SK-N-SH (cell line): ENCODE measurements around the gene GGCT. TPM values are rescaled to one million over a fixed set of nuclear protein-coding genes. Genes with fewer than 3 reads are reported as not detected.

Source experiments
- CTCF ChIA-PET: fragments of 300-600, 350-600 bp; formaldehyde crosslinking; extraction: SDS; loops from one replicate; lab custom pipeline; 2021; lab: Yijun Ruan, JAX
- POLR2A ChIA-PET: fragments of 350-600 bp; sonication (Branson Sonifier 250); formaldehyde crosslinking; extraction: SDS; loops from one replicate; lab custom pipeline; 2020; ENCODE audit warnings: antibody characterized with exemption, inconsistent platforms; lab: Yijun Ruan, JAX
- DNase-seq: peaks from one replicate; pipeline ENCODE4 v3.0.0; 2012
- H2AFZ ChIP-seq: fragments of 200-600 bp; sonication (generic); 2 replicates; pipeline ENCODE4 v1.8.1; 2016; ENCODE audit warnings: antibody characterized with exemption, mild to moderate bottlenecking, low read depth
- H3F3A ChIP-seq: fragments of 200-600 bp; sonication (generic); replicated peaks from 2 replicates; pipeline ENCODE3; 2016; ENCODE audit warnings: antibody characterized with exemption, mild to moderate bottlenecking; ENCODE audit not compliant: insufficient read depth
- H3K27ac ChIP-seq, 2 experiments: fragments of 200-500 bp in 1 of 2; fragments of 200-600 bp in 1 of 2; sonication (Bioruptor generic) in 1 of 2; sonication (generic), shearing (Covaris generic) in 1 of 2; 2 replicates each; pipeline versions ENCODE4 v1.5.1 to v1.6.1; 2014 to 2016; ENCODE audit warnings: low read depth in 2 of 2, inconsistent platforms in 1 of 2, low read length in 1 of 2, mild to moderate bottlenecking in 1 of 2, mixed read lengths in 1 of 2
- H3K27me3 ChIP-seq: fragments of 200-600 bp; sonication (generic), shearing (Covaris generic); 2 replicates; pipeline ENCODE4 v1.6.1; 2016; ENCODE audit warnings: mixed run types; ENCODE audit not compliant: insufficient read depth
- H3K36me3 ChIP-seq, 2 experiments: fragments of 200-500 bp in 1 of 2; fragments of 200-600 bp in 1 of 2; sonication (Bioruptor generic) in 1 of 2; sonication (generic) in 1 of 2; replicated peaks in 1 of 2; 2 replicates each; pipeline versions ENCODE3 to v1.5.1; 2014 to 2016; ENCODE audit warnings: low read length in 1 of 2, mild to moderate bottlenecking in 1 of 2; ENCODE audit not compliant: insufficient read depth in 2 of 2, control insufficient read depth in 1 of 2
- H3K4me1 ChIP-seq, 2 experiments: fragments of 200-500 bp in 1 of 2; fragments of 200-600 bp in 1 of 2; sonication (Bioruptor generic) in 1 of 2; sonication (generic), shearing (Covaris generic) in 1 of 2; 2 replicates each; pipeline versions ENCODE4 v1.5.1 to v1.6.1; 2014 to 2016; ENCODE audit warnings: low read depth in 1 of 2, low read length in 1 of 2, mixed run types in 1 of 2; ENCODE audit not compliant: insufficient read depth in 2 of 2, control insufficient read depth in 1 of 2
- H3K4me2 ChIP-seq: fragments of 200-600 bp; sonication (generic), shearing (Covaris generic); 2 replicates; pipeline ENCODE4 v1.6.1; 2017; ENCODE audit warnings: mixed run types
- H3K4me3 ChIP-seq, 2 experiments: fragments of 200-500 bp in 1 of 2; fragments of 200-600 bp in 1 of 2; sonication (Bioruptor generic) in 1 of 2; sonication (generic), shearing (Covaris generic) in 1 of 2; 2 replicates each; pipeline versions ENCODE4 v1.5.1 to v1.8.1; 2014 to 2016; ENCODE audit warnings: low read depth in 2 of 2, inconsistent platforms in 1 of 2, low read length in 1 of 2, mild to moderate bottlenecking in 1 of 2, mixed read lengths in 1 of 2, moderate library complexity in 1 of 2
- H3K79me2 ChIP-seq: fragments of 200-600 bp; sonication (generic); 2 replicates; pipeline ENCODE4 v1.8.1; 2017; ENCODE audit warnings: mild to moderate bottlenecking; ENCODE audit not compliant: insufficient read depth
- H3K9ac ChIP-seq: fragments of 200-600 bp; sonication (generic); 2 replicates; pipeline ENCODE4 v1.6.1; 2017; ENCODE audit warnings: mixed run types
- H3K9me2 ChIP-seq: fragments of 200-600 bp; sonication (generic); 2 replicates; pipeline ENCODE4 v1.6.1; 2017; ENCODE audit warnings: mixed run types
- H3K9me3 ChIP-seq: fragments of 200-600 bp; sonication (generic); 2 replicates; pipeline ENCODE4 v1.6.1; 2017; ENCODE audit warnings: mixed run types, mild to moderate bottlenecking, moderate library complexity
- H4K20me1 ChIP-seq: fragments of 200-600 bp; sonication (generic); 2 replicates; pipeline ENCODE4 v1.6.1; 2017; ENCODE audit warnings: mild to moderate bottlenecking, mixed run types; ENCODE audit not compliant: insufficient read depth
- CHD2 ChIP-seq: fragments of 150-350 bp; IDR thresholded peaks from 2 replicates; pipeline ENCODE4 v1.6.1; 2018; ENCODE audit warnings: low read length; ENCODE audit not compliant: partially characterized antibody
- ELF1 ChIP-seq: IDR thresholded peaks from 2 replicates; pipeline ENCODE4 v1.4.0; 2012
- EZH2phosphoT487 ChIP-seq: fragments of 200-600 bp; sonication (generic); IDR thresholded peaks from 2 replicates; pipeline ENCODE4 v1.6.1; 2017; ENCODE audit warnings: low read depth, mixed run types, mild to moderate bottlenecking, antibody characterized with exemption, moderate library complexity, borderline replicate concordance
- FOSL2 ChIP-seq: IDR thresholded peaks from 2 replicates; pipeline ENCODE4 v1.4.0; 2012; ENCODE audit warnings: low read depth, mild to moderate bottlenecking, moderate library complexity, borderline replicate concordance
- FOXJ3 ChIP-seq: sonication (generic); formaldehyde crosslinking; IDR thresholded peaks from 2 replicates; pipeline ENCODE4 v1.5.1; 2020; ENCODE audit warnings: mild to moderate bottlenecking, missing genetic modification reagents
- FOXM1 ChIP-seq: IDR thresholded peaks from 2 replicates; pipeline ENCODE4 v1.4.0; 2012; ENCODE audit warnings: low read depth, mild to moderate bottlenecking
- GATA2 ChIP-seq: sonication (generic); formaldehyde crosslinking; IDR thresholded peaks from 2 replicates; pipeline ENCODE4 v1.5.0; 2020; ENCODE audit warnings: mild to moderate bottlenecking, missing genetic modification reagents
- NRF1 ChIP-seq: IDR thresholded peaks from 2 replicates; pipeline ENCODE4 v1.6.1; 2012; ENCODE audit warnings: low read depth, mild to moderate bottlenecking, low read length
- RCOR1 ChIP-seq: fragments of 150-350 bp; IDR thresholded peaks from 2 replicates; pipeline ENCODE4 v1.6.1; 2017; ENCODE audit warnings: antibody characterized with exemption, low read length
- RXRA ChIP-seq: IDR thresholded peaks from 2 replicates; pipeline ENCODE4 v1.4.0; 2012; ENCODE audit warnings: low read depth, mild to moderate bottlenecking, borderline replicate concordance
- SIN3A ChIP-seq: IDR thresholded peaks from 2 replicates; pipeline ENCODE4 v1.6.1; 2012; ENCODE audit warnings: low read depth, mild to moderate bottlenecking, low read length, moderate library complexity, borderline replicate concordance
- SMC3 ChIP-seq: IDR thresholded peaks from 2 replicates; pipeline ENCODE4 v1.6.1; 2012; ENCODE audit warnings: low read depth, low read length, improper control_type of control experiment
- TAF1 ChIP-seq: IDR thresholded peaks from 2 replicates; pipeline ENCODE4 v1.6.1; 2012; ENCODE audit warnings: low read depth, mild to moderate bottlenecking, low read length, moderate library complexity, borderline replicate concordance
- TCF12 ChIP-seq: IDR thresholded peaks from 2 replicates; pipeline ENCODE4 v1.4.0; 2012
- YY1 ChIP-seq: IDR thresholded peaks from 2 replicates; pipeline ENCODE4 v1.4.0; 2012; ENCODE audit warnings: low read depth, mild to moderate bottlenecking
- WGBS: methylation state at CpG from one replicate; pipeline ENCODE4 v1.1.6; 2017; ENCODE audit warnings: low lambda C conversion rate; 5-methylcytosine and 5-hydroxymethylcytosine counted together
- polyA plus RNA-seq, 3 experiments: library from polyadenylated mRNA; depleted of rRNA; stranded (reverse); fragments of >200 nt; gene quantifications; 2 replicates each; pipeline ENCODE4 v1.2.3, GENCODE V29; 2012
- TF ChIP-seq, protein P1 (sequence below): IDR thresholded peaks from 2 replicates; pipeline ENCODE4; 2012

GGCT gene
- polyA plus RNA-seq, 1 of the 3 experiments (the other 2 are of a cell fraction) = 20.8 TPM

DNA sequence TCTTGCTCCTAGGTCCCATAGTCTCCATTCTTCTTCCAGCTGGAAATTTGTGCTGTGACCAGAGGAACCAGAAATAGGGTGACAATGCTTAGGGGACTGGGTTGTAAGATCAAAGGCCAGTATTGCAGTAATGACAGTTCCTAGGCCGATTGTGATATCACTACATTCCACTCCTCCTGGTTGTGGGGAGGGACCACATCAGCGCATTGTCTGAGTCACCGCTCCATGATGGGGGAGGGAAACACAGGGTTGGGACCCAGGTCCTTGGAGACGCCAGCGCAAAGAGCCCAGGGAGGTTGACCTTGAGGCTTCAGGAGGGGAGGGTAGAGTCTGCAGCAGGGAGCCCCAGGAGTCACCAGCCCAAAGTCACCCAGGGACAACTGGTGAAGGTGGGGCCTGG is 20.8 kb upstream of the GGCT start:
- DNase-seq = no peak
- no peak overlapping the region for H3K4me3 ChIP-seq
- H3K27ac ChIP-seq = no peak overlapping the region
- no peak overlapping the region for H3K4me2 ChIP-seq
- H3K4me1 ChIP-seq = no peaks in the 10 kb centered on the region; a peak in 1 of 4 replicates
- H3K9ac ChIP-seq = no peak overlapping the region
- WGBS = 91% methylated on average over 5 of the region's 5 CpGs
- no peaks in the 10 kb centered on the region for H3K79me2 ChIP-seq
- no peaks in the 10 kb centered on the region for H3K9me3 ChIP-seq
- ChIA-PET POLR2A (no interaction called here), CTCF (no interaction called here)
- TF ChIP-seq YY1 (no peak), SMC3 (no peak), FOXM1 (no peak), FOSL2 (no peak), RCOR1 (no peak), SIN3A (no peak), TAF1 (no peak), RXRA (no peak), NRF1 (no peak), FOXJ3 (CRISPR knock-in tag) (no peak), TCF12 (no peak), GATA2 (CRISPR knock-in tag) (no peak), EZH2phosphoT487 (no peak), ELF1 (no peak)
- TF ChIP-seq, protein P1, sequence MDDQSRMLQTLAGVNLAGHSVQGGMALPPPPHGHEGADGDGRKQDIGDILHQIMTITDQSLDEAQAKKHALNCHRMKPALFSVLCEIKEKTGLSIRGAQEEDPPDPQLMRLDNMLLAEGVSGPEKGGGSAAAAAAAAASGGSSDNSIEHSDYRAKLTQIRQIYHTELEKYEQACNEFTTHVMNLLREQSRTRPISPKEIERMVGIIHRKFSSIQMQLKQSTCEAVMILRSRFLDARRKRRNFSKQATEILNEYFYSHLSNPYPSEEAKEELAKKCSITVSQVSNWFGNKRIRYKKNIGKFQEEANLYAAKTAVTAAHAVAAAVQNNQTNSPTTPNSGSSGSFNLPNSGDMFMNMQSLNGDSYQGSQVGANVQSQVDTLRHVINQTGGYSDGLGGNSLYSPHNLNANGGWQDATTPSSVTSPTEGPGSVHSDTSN = no peak
- H2AFZ ChIP-seq = no peak overlapping the region
- no peaks in the 10 kb centered on the region for H3F3A ChIP-seq
- peaks cover 0 to 3% of the 10 kb centered on the region in 2 experiments for H3K36me3 ChIP-seq
- H3K27me3 ChIP-seq = no peaks in the 10 kb centered on the region
- no peaks in the 10 kb centered on the region for H3K9me2 ChIP-seq
- no peaks in the 10 kb centered on the region for H4K20me1 ChIP-seq

DNA sequence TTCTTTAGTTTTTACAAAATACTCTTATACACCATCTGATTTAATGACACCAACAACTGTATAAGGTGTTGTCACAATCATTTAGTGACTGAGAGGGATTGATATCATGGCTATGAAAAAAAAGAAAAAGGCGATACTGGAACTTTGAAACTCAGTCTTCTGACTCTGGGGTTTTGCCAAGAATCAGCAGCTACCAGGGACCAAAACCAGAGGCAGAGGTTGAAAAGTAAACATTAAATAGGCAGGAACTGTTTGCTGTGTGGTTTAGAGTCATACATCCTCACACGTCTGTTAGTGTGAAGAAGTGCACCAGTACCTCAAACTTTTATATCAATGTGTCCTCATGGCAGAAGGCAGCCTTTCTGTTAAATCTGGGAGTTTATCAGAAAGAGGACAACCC is 19.9 kb upstream of the GGCT start:
- Histone ChIP-seq H3K9ac (no peak overlapping the region), H3K27me3 (no peaks in the 10 kb centered on the region), H3K36me3 (peaks cover 0 to 3% of the 10 kb centered on the region in 2 experiments), H4K20me1 (no peaks in the 10 kb centered on the region), H3K9me2 (no peaks in the 10 kb centered on the region), H3K4me3 (no peak overlapping the region), H2AFZ (no peak overlapping the region), H3F3A (no peaks in the 10 kb centered on the region), H3K4me2 (no peak overlapping the region), H3K9me3 (no peaks in the 10 kb centered on the region), H3K79me2 (no peaks in the 10 kb centered on the region), H3K27ac (no peak overlapping the region), H3K4me1 (no peaks in the 10 kb centered on the region; a peak in 1 of 4 replicates)
- no peak for TF ChIP-seq CHD2
- POLR2A ChIA-PET = no interaction called here
- DNase-seq = no peak
- 90% methylated on average over 2 of the region's 2 CpGs for WGBS
- CTCF ChIA-PET = interaction anchor here (0.7 to 4.1 kb wide), 2 partner anchors 14 to 24 kb away, joined by 3 to 28 read pairs; no protein-coding TSS in a partner anchor
